GM18870 (cell line): ENCODE data around the gene TXNDC8.
"Not testable (repeated sequence)": the region's sequence is repeated elsewhere in the genome, so short reads cannot be mapped to it uniquely, and the experiment has no call there.

Experiments
- ATAC-seq: cut with Tn5 transposase; IDR thresholded peaks from one replicate; pipeline ENCODE4 v1.9.1; 2021; ENCODE audit warnings: moderate library complexity; ENCODE audit not compliant: unreplicated experiment

The TXNDC8 gene

GRCh38 chr9:110337727-110338126 lies at the start of gene TXNDC8:
Gene TXNDC8, minus strand, starts transcription at chr9:110337863.
- no peak for ATAC-seq

- no peak for ATAC-seq
These were observed 45.8 kb upstream of the TXNDC8 start for GRCh38 chr9:110383491-110383890.

GRCh38 chr9:110382731-110383130 lies 45.1 kb upstream of the TXNDC8 start:
- ATAC-seq = no peak

- no peak for ATAC-seq
These were observed 33.8 kb upstream of the TXNDC8 start for GRCh38 chr9:110371411-110372007.

- ATAC-seq = no peak
These were observed 32.7 kb upstream of the TXNDC8 start for GRCh38 chr9:110370315-110370714.

GRCh38 chr9:110364451-110364850 lies 26.8 kb upstream of the TXNDC8 start:
- ATAC-seq = no peak

GRCh38 chr9:110358992-110359391 lies 21.3 kb upstream of the TXNDC8 start:
- ATAC-seq = not testable (repeated sequence)

- no peak for ATAC-seq
These were observed 19.8 kb upstream of the TXNDC8 start for GRCh38 chr9:110357505-110357904.

GRCh38 chr9:110356639-110357395 lies 19.2 kb upstream of the TXNDC8 start:
- no peak for ATAC-seq

GRCh38 chr9:110355911-110356310 lies 18.2 kb upstream of the TXNDC8 start:
- ATAC-seq = no peak

- ATAC-seq = no peak
These were observed 13.4 kb upstream of the TXNDC8 start for GRCh38 chr9:110351009-110351467.

GRCh38 chr9:110346325-110346724 lies 8.7 kb upstream of the TXNDC8 start:
- no peak for ATAC-seq

- ATAC-seq = no peak
These were observed 7.2 kb upstream of the TXNDC8 start for GRCh38 chr9:110344821-110345220.

- no peak for ATAC-seq
These were observed 5.9 kb upstream of the TXNDC8 start for GRCh38 chr9:110343551-110343950.

GRCh38 chr9:110340306-110340705 lies 2.6 kb upstream of the TXNDC8 start:
- no peak for ATAC-seq

GRCh38 chr9:110338143-110338542 lies 480 bp upstream of the TXNDC8 start:
- no peak for ATAC-seq

GRCh38 chr9:110336363-110336762 lies 1.3 kb downstream of the TXNDC8 start:
- no peak for ATAC-seq

- ATAC-seq = no peak
These were observed 2.8 kb downstream of the TXNDC8 start for GRCh38 chr9:110334871-110335270.

GRCh38 chr9:110334183-110334582 lies 3.5 kb downstream of the TXNDC8 start:
- ATAC-seq = peak; percentile 86

- no peak for ATAC-seq
These were observed 4.9 kb downstream of the TXNDC8 start for GRCh38 chr9:110332766-110333165.

GRCh38 chr9:110330484-110331105 lies 7.1 kb downstream of the TXNDC8 start:
- no peak for ATAC-seq

- ATAC-seq = no peak
These were observed 7.9 kb downstream of the TXNDC8 start for GRCh38 chr9:110329639-110330230.
